OCI-LY7 (cell line): ENCODE data around the gene CCDC38.

Experiments used
- EZH2phosphoT487 ChIP-seq: fragments of 200-600 bp; sonication (generic); IDR thresholded peaks from 2 replicates; pipeline ENCODE4 v1.6.1; 2018; ENCODE audit warnings: low read depth, borderline replicate concordance, mild to moderate bottlenecking, mixed run types, antibody characterized with exemption, low read length, moderate library complexity, mixed read lengths
- TF ChIP-seq, protein P1 (sequence below): fragments of 200-600 bp; sonication (generic); conservative IDR thresholded peaks from 2 replicates; pipeline ENCODE4 v1.5.1; 2014; ENCODE audit warnings: mild to moderate bottlenecking, antibody characterized with exemption, low read length, moderate library complexity, mixed read lengths

- TF ChIP-seq, protein P1, sequence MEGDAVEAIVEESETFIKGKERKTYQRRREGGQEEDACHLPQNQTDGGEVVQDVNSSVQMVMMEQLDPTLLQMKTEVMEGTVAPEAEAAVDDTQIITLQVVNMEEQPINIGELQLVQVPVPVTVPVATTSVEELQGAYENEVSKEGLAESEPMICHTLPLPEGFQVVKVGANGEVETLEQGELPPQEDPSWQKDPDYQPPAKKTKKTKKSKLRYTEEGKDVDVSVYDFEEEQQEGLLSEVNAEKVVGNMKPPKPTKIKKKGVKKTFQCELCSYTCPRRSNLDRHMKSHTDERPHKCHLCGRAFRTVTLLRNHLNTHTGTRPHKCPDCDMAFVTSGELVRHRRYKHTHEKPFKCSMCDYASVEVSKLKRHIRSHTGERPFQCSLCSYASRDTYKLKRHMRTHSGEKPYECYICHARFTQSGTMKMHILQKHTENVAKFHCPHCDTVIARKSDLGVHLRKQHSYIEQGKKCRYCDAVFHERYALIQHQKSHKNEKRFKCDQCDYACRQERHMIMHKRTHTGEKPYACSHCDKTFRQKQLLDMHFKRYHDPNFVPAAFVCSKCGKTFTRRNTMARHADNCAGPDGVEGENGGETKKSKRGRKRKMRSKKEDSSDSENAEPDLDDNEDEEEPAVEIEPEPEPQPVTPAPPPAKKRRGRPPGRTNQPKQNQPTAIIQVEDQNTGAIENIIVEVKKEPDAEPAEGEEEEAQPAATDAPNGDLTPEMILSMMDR, result no peak
- no peak for TF ChIP-seq EZH2phosphoT487
These were observed 45.6 kb downstream of the CCDC38 start for GRCh38 chr12:95896846-95897245.
